SK-N-SH (cell line): ENCODE results near the gene UBE2R2.
"Not testable (repeated sequence)": the region's sequence is repeated elsewhere in the genome, so short reads cannot be mapped to it uniquely, and the experiment has no call there.

ENCODE experiments used
- CHD2 ChIP-seq: fragments of 150-350 bp; IDR thresholded peaks from 2 replicates; pipeline ENCODE4 v1.6.1; 2018; ENCODE audit warnings: low read length; ENCODE audit not compliant: partially characterized antibody
- CTCF ChIP-seq: fragments of 200-600 bp; sonication (generic); IDR thresholded peaks from 2 replicates; pipeline ENCODE4 v1.6.1; 2017; ENCODE audit warnings: antibody characterized with exemption, mild to moderate bottlenecking, moderate library complexity
- EP300 ChIP-seq, 2 experiments: IDR thresholded peaks; 2 replicates each; pipeline versions ENCODE4 v1.4.0 to v1.6.1; 2012; ENCODE audit warnings: borderline replicate concordance in 1 of 2, low read depth in 1 of 2, low read length in 1 of 2
- JUND ChIP-seq: IDR thresholded peaks from 2 replicates; pipeline ENCODE4 v1.4.0; 2012
- NRF1 ChIP-seq: IDR thresholded peaks from 2 replicates; pipeline ENCODE4 v1.6.1; 2012; ENCODE audit warnings: low read depth, mild to moderate bottlenecking, low read length
- POLR2AphosphoS5 ChIP-seq: IDR thresholded peaks from 2 replicates; pipeline ENCODE4 v1.6.1; 2012; ENCODE audit warnings: low read depth, low read length
- SMC3 ChIP-seq: IDR thresholded peaks from 2 replicates; pipeline ENCODE4 v1.6.1; 2012; ENCODE audit warnings: low read depth, low read length, improper control_type of control experiment
- TCF12 ChIP-seq: IDR thresholded peaks from 2 replicates; pipeline ENCODE4 v1.4.0; 2012
- USF1 ChIP-seq: IDR thresholded peaks from 2 replicates; pipeline ENCODE4 v1.4.0; 2012; ENCODE audit warnings: low read depth, borderline replicate concordance
- USF2 ChIP-seq: fragments of 150-350 bp; IDR thresholded peaks from 2 replicates; pipeline ENCODE4 v1.6.1; 2017; ENCODE audit warnings: antibody characterized with exemption, low read length, low read depth, borderline replicate concordance
- YY1 ChIP-seq: IDR thresholded peaks from 2 replicates; pipeline ENCODE4 v1.4.0; 2012; ENCODE audit warnings: low read depth, mild to moderate bottlenecking

- TF ChIP-seq CTCF; NRF1; USF1; EP300 (IDR thresholded peaks at IDR 0.05; ENCODE audit: borderline replicate concordance in 1 of 2, low read depth in 1 of 2, low read length in 1 of 2); POLR2AphosphoS5; USF2; CHD2; JUND; TCF12; SMC3; YY1: not testable (repeated sequence)
Measured at GRCh38 chr9:33808979-33809322, 8.0 kb upstream of the UBE2R2 start.
